ENCODE data around the gene BARX2. TPM values are rescaled to one million over a fixed set of nuclear protein-coding genes. Genes with fewer than 3 reads are reported as not detected.

BARX2 gene
- total and polyA plus RNA-seq, 2 donors (not counting 1 experiment from before 2014, with no cell fraction given), result not detected

GRCh38 chr11:129383502-129383901, 7.9 kb downstream of the BARX2 start:
- H3K79me2 ChIP-seq (ENCODE audit: control insufficient read depth, insufficient read depth, low read length), result no peaks in the 10 kb centered on the region
- no peak overlapping the region for H3K4me2 ChIP-seq (replicated peaks; ENCODE audit: low read depth, low read length, poor library complexity, severe bottlenecking)
- H3K27me3 ChIP-seq (replicated peaks in 1 of 4; ENCODE audit: control extremely low read depth in 1 of 4, control insufficient read depth in 3 of 4, insufficient read depth in 4 of 4, low read length in 3 of 4), result peaks cover 0 to 3% (median 0%) of the 10 kb centered on the region in 4 experiments
- intact Hi-C loops (cut with micrococcal nuclease), result no loop called here
- H4K20me1 ChIP-seq (ENCODE audit: control insufficient read depth, insufficient read depth, low read length, poor library complexity, severe bottlenecking), result no peaks in the 10 kb centered on the region
- no peaks in the 10 kb centered on the region for H3K9me3 ChIP-seq (ENCODE audit: control extremely low read depth in 1 of 3, control insufficient read depth in 2 of 3, insufficient read depth in 1 of 3, low read length in 2 of 3)
- no peaks in the 10 kb centered on the region for H3K9me3 Mint-ChIP-seq (ENCODE audit: insufficient read depth)
- TF ChIP-seq CTCF (IDR thresholded peaks at IDR 0.05) (no peak), EZH2 (IDR thresholded peaks at IDR 0.05; ENCODE audit: borderline replicate concordance, insufficient read depth, low read depth, low read length, poor library complexity, severe bottlenecking) (no peak)
- no peak overlapping the region for H2AFZ ChIP-seq (ENCODE audit: insufficient read depth, low read depth, low read length, poor library complexity, severe bottlenecking)
- ATAC-seq (ENCODE audit: low read depth) (no peak), DNase-seq (no peak)
- no peak overlapping the region for H3K4me3 Mint-ChIP-seq
- H3K9ac ChIP-seq (ENCODE audit: low read length), result no peak overlapping the region
- ChIA-PET POLR2A (no interaction called here), CTCF (interaction anchor here (0.7 kb wide), 1 partner anchor 1472 kb away, joined by 3 read pairs; no protein-coding TSS in a partner anchor)
- no peak overlapping the region for H3K27ac ChIP-seq (ENCODE audit: low read length in 2 of 2)
- no peaks in the 10 kb centered on the region for H3K4me1 Mint-ChIP-seq
- H3K27me3 Mint-ChIP-seq, result peaks cover 64% of the 10 kb centered on the region
- no peaks in the 10 kb centered on the region for H3K4me1 ChIP-seq (ENCODE audit: control insufficient read depth in 2 of 2, insufficient read depth in 2 of 2, low read length in 2 of 2)
- no peak overlapping the region for H3K4me3 ChIP-seq (ENCODE audit: control extremely low read depth in 1 of 5, extremely low read depth in 1 of 5, insufficient read depth in 1 of 5, low read depth in 2 of 5, low read length in 4 of 5)
- H3K27ac Mint-ChIP-seq, result no peak overlapping the region
- 67% methylated on average over 1 of the region's 5 CpGs for WGBS (ENCODE audit: insufficient coverage)
- H3K36me3 ChIP-seq (replicated peaks in 1 of 2; ENCODE audit: control extremely low read depth in 1 of 2, control insufficient read depth in 1 of 2, extremely low read depth in 1 of 2, insufficient read depth in 2 of 2, low read length in 1 of 2), result no peaks in the 10 kb centered on the region

GRCh38 chr11:129384415-129384814, 8.8 kb downstream of the BARX2 start:
- H2AFZ ChIP-seq (ENCODE audit: insufficient read depth, low read depth, low read length, poor library complexity, severe bottlenecking), result no peak overlapping the region
- no peaks in the 10 kb centered on the region for H4K20me1 ChIP-seq (ENCODE audit: control insufficient read depth, insufficient read depth, low read length, poor library complexity, severe bottlenecking)
- H3K36me3 ChIP-seq (replicated peaks in 1 of 2; ENCODE audit: control extremely low read depth in 1 of 2, control insufficient read depth in 1 of 2, extremely low read depth in 1 of 2, insufficient read depth in 2 of 2, low read length in 1 of 2), result no peaks in the 10 kb centered on the region
- WGBS (ENCODE audit: insufficient coverage), result 50% methylated on average over 2 of the region's 3 CpGs
- H3K4me3 Mint-ChIP-seq, result no peak overlapping the region
- no peak overlapping the region for H3K9ac ChIP-seq (ENCODE audit: low read length)
- ATAC-seq (ENCODE audit: low read depth), result no peak
- POLR2A ChIA-PET, result no interaction called here
- no peaks in the 10 kb centered on the region for H3K79me2 ChIP-seq (ENCODE audit: control insufficient read depth, insufficient read depth, low read length)
- peaks cover 58% of the 10 kb centered on the region for H3K27me3 Mint-ChIP-seq
- no peak overlapping the region for H3K27ac Mint-ChIP-seq
- no peaks in the 10 kb centered on the region for H3K9me3 Mint-ChIP-seq (ENCODE audit: insufficient read depth)
- no peak for DNase-seq
- H3K4me2 ChIP-seq (replicated peaks; ENCODE audit: low read depth, low read length, poor library complexity, severe bottlenecking), result no peak overlapping the region
- no peak overlapping the region for H3K4me3 ChIP-seq (ENCODE audit: control extremely low read depth in 1 of 5, extremely low read depth in 1 of 5, insufficient read depth in 1 of 5, low read depth in 2 of 5, low read length in 4 of 5)
- H3K27ac ChIP-seq (ENCODE audit: low read length in 2 of 2), result no peak overlapping the region
- intact Hi-C loops (cut with micrococcal nuclease), result no loop called here
- H3K4me1 ChIP-seq (ENCODE audit: control insufficient read depth in 2 of 2, insufficient read depth in 2 of 2, low read length in 2 of 2), result no peaks in the 10 kb centered on the region
- TF ChIP-seq EZH2 (IDR thresholded peaks at IDR 0.05; ENCODE audit: borderline replicate concordance, insufficient read depth, low read depth, low read length, poor library complexity, severe bottlenecking), result no peak
- no peak for TF ChIP-seq CTCF (IDR thresholded peaks at IDR 0.05)
- no peaks in the 10 kb centered on the region for H3K9me3 ChIP-seq (ENCODE audit: control extremely low read depth in 1 of 3, control insufficient read depth in 2 of 3, insufficient read depth in 1 of 3, low read length in 2 of 3)
- H3K4me1 Mint-ChIP-seq, result no peaks in the 10 kb centered on the region
- peaks cover 0 to 3% (median 0%) of the 10 kb centered on the region in 4 experiments for H3K27me3 ChIP-seq (replicated peaks in 1 of 4; ENCODE audit: control extremely low read depth in 1 of 4, control insufficient read depth in 3 of 4, insufficient read depth in 4 of 4, low read length in 3 of 4)
- CTCF ChIA-PET, result no interaction called here
